Measurements from ENCODE around the gene EIF6.

EIF6 gene

GRCh38 chr20:35287509-35288324 is 3.1 kb upstream of the EIF6 start:
- no peak for DNase-seq (ENCODE audit: extremely low read depth, low read depth)

GRCh38 chr20:35286899-35287508 is 2.4 kb upstream of the EIF6 start:
- no peak for TF ChIP-seq CTCF (IDR thresholded peaks at IDR 0.05; ENCODE audit: low read depth, low read length)

More at GRCh38 chr20:35287509-35288324, 3.1 kb upstream of the EIF6 start:
- TF ChIP-seq CTCF (IDR thresholded peaks at IDR 0.05; ENCODE audit: low read depth, low read length), result no peak

GRCh38 chr20:35286077-35286898 is 1.7 kb upstream of the EIF6 start:
- no peak for DNase-seq (ENCODE audit: extremely low read depth, low read depth)
- TF ChIP-seq CTCF (IDR thresholded peaks at IDR 0.05; ENCODE audit: low read depth, low read length), result no peak

More at GRCh38 chr20:35286899-35287508, 2.4 kb upstream of the EIF6 start:
- no peak for DNase-seq (ENCODE audit: extremely low read depth, low read depth)

- DNase-seq (ENCODE audit: extremely low read depth, low read depth), result no peak
- no peak for TF ChIP-seq CTCF (IDR thresholded peaks at IDR 0.05; ENCODE audit: low read depth, low read length)
Observed at GRCh38 chr20:35285806-35286076, 1.2 kb upstream of the EIF6 start.

GRCh38 chr20:35284992-35285805 is 627 bp upstream of the EIF6 start:
- no peak for TF ChIP-seq CTCF (IDR thresholded peaks at IDR 0.05; ENCODE audit: low read depth, low read length)

GRCh38 chr20:35283441-35284266 is 918 bp downstream of the EIF6 start:
- DNase-seq (ENCODE audit: extremely low read depth, low read depth), result no peak

More at GRCh38 chr20:35284992-35285805, 627 bp upstream of the EIF6 start:
- DNase-seq (ENCODE audit: extremely low read depth, low read depth), result no peak

More at GRCh38 chr20:35283441-35284266, 918 bp downstream of the EIF6 start:
- no peak for TF ChIP-seq CTCF (IDR thresholded peaks at IDR 0.05; ENCODE audit: low read depth, low read length)
